Ishikawa (cell line): Measurements from ENCODE around the gene PAPOLG.

ENCODE experiments used
- EGR1 ChIP-seq: IDR thresholded peaks from 2 replicates; pipeline ENCODE4 v1.6.1; 2012
- EP300 ChIP-seq: IDR thresholded peaks from 2 replicates; pipeline ENCODE4 v1.6.1; 2012; ENCODE audit warnings: borderline replicate concordance
- TAF1 ChIP-seq: IDR thresholded peaks from 2 replicates; pipeline ENCODE4 v1.6.1; 2012; ENCODE audit warnings: low read depth, mild to moderate bottlenecking
- TCF12 ChIP-seq: IDR thresholded peaks from 2 replicates; pipeline ENCODE4 v1.6.1; 2012; ENCODE audit warnings: low read depth
- TEAD4 ChIP-seq: IDR thresholded peaks from 2 replicates; pipeline ENCODE4 v1.6.1; 2012
- YY1 ChIP-seq: IDR thresholded peaks from 2 replicates; pipeline ENCODE4 v1.6.1; 2012; ENCODE audit warnings: low read depth
- TF ChIP-seq, protein P1 (sequence below): IDR thresholded peaks from 2 replicates; pipeline ENCODE4 v1.6.1; 2012; ENCODE audit warnings: low read depth, mild to moderate bottlenecking
- TF ChIP-seq, protein P2 (sequence below): IDR thresholded peaks from 2 replicates; pipeline ENCODE4 v1.6.1; 2012

DNA sequence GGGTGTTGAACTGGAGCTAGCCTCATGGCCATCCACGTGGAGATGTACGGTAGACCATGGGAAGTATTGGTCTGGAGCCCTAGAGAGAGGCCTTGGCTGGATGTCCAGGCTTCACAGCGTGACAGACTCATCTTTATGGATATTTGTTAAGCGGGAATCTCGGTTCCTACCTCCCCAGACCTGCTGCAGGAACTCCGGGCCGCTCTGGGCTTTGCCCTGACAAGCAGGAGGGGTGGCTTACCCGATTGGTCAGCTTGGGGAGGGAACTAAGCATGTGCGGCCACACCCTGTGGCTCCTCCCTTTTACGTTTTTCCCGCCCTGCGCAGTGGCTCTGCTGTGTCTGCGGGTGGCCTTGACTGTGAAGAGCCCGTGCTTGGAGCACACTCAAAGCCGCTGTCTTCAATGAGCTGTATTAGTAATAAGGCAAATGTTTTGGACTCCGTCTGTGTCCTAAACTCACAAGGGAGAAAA is 52.3 kb downstream of the PAPOLG start:
- no peak for TF ChIP-seq EGR1
- no peak for TF ChIP-seq YY1
- no peak for TF ChIP-seq TCF12
- TF ChIP-seq, protein P1, sequence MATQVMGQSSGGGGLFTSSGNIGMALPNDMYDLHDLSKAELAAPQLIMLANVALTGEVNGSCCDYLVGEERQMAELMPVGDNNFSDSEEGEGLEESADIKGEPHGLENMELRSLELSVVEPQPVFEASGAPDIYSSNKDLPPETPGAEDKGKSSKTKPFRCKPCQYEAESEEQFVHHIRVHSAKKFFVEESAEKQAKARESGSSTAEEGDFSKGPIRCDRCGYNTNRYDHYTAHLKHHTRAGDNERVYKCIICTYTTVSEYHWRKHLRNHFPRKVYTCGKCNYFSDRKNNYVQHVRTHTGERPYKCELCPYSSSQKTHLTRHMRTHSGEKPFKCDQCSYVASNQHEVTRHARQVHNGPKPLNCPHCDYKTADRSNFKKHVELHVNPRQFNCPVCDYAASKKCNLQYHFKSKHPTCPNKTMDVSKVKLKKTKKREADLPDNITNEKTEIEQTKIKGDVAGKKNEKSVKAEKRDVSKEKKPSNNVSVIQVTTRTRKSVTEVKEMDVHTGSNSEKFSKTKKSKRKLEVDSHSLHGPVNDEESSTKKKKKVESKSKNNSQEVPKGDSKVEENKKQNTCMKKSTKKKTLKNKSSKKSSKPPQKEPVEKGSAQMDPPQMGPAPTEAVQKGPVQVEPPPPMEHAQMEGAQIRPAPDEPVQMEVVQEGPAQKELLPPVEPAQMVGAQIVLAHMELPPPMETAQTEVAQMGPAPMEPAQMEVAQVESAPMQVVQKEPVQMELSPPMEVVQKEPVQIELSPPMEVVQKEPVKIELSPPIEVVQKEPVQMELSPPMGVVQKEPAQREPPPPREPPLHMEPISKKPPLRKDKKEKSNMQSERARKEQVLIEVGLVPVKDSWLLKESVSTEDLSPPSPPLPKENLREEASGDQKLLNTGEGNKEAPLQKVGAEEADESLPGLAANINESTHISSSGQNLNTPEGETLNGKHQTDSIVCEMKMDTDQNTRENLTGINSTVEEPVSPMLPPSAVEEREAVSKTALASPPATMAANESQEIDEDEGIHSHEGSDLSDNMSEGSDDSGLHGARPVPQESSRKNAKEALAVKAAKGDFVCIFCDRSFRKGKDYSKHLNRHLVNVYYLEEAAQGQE, result no peak
- TF ChIP-seq TEAD4, result no peak
- TF ChIP-seq, protein P2, sequence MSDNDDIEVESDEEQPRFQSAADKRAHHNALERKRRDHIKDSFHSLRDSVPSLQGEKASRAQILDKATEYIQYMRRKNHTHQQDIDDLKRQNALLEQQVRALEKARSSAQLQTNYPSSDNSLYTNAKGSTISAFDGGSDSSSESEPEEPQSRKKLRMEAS, result no peak
- no peak for TF ChIP-seq TAF1
- TF ChIP-seq EP300, result no peak
